Neural cell (in vitro differentiated cells): ENCODE data around the gene UQCRC1. TPM values are rescaled to one million over a fixed set of nuclear protein-coding genes. Genes with fewer than 3 reads are reported as not detected.

ENCODE experiments used
- H2AFZ ChIP-seq: fragments of 200-600, 300-800 bp; sonication (generic), shearing (Covaris generic); 2 replicates; pipeline ENCODE4 v1.6.0; 2014; ENCODE audit warnings: low read depth, mild to moderate bottlenecking, antibody characterized with exemption, low read length, moderate library complexity
- H3F3A ChIP-seq: fragments of 200-600 bp; shearing (Covaris generic); 2 replicates; pipeline ENCODE4 v1.6.1; 2016; ENCODE audit warnings: mild to moderate bottlenecking, moderate library complexity, mixed read lengths, antibody characterized with exemption, low read length; ENCODE audit not compliant: insufficient read depth, poor library complexity, severe bottlenecking
- H3K27ac ChIP-seq: fragments of 200-600, 300-800 bp; sonication (generic), shearing (Covaris generic); 2 replicates; pipeline ENCODE4 v1.5.1; 2014; ENCODE audit warnings: mild to moderate bottlenecking, low read length, moderate library complexity
- H3K27me3 ChIP-seq: fragments of 300-800, 200-600 bp; sonication (generic), shearing (Covaris generic); 2 replicates; pipeline ENCODE4 v1.6.0; 2014; ENCODE audit warnings: mild to moderate bottlenecking, low read depth, low read length, moderate library complexity; ENCODE audit not compliant: insufficient read depth
- H3K36me3 ChIP-seq: fragments of 300-800, 200-600 bp; sonication (generic), shearing (Covaris generic); 2 replicates; pipeline ENCODE4 v1.5.1; 2014; ENCODE audit warnings: mild to moderate bottlenecking, antibody characterized with exemption, low read length, moderate library complexity; ENCODE audit not compliant: insufficient read depth
- H3K4me2 ChIP-seq: fragments of 300-800, 200-600 bp; sonication (generic), shearing (Covaris generic); 2 replicates; pipeline ENCODE4 v1.6.0; 2014; ENCODE audit warnings: mild to moderate bottlenecking, low read length
- H3K4me3 ChIP-seq: fragments of 300-800, 200-600 bp; sonication (generic), shearing (Covaris generic); 2 replicates; pipeline ENCODE4 v1.5.1; 2014; ENCODE audit warnings: mild to moderate bottlenecking, low read length, moderate library complexity
- H3K79me2 ChIP-seq: fragments of 200-600 bp; shearing (Covaris generic); replicated peaks from 2 replicates; pipeline ENCODE4 v1.6.0; 2014; ENCODE audit warnings: mild to moderate bottlenecking, low read length, moderate library complexity; ENCODE audit not compliant: insufficient read depth
- H3K9ac ChIP-seq: fragments of 300-800, 200-600 bp; sonication (generic), shearing (Covaris generic); 2 replicates; pipeline ENCODE4 v1.6.1; 2016; ENCODE audit warnings: mild to moderate bottlenecking, low read length, mixed read lengths
- H3K9me2 ChIP-seq: fragments of 200-600 bp; shearing (Covaris generic); 2 replicates; pipeline ENCODE4 v1.6.1; 2016; ENCODE audit warnings: mild to moderate bottlenecking, low read length, mixed read lengths; ENCODE audit not compliant: insufficient read depth
- H3K9me3 ChIP-seq: fragments of 200-600, 300-800 bp; sonication (generic), shearing (Covaris generic); 2 replicates; pipeline ENCODE4 v1.6.1; 2016; ENCODE audit warnings: mild to moderate bottlenecking, mixed run types, low read length, moderate library complexity, mixed read lengths
- H4K20me1 ChIP-seq: fragments of 200-600 bp; shearing (Covaris generic); 2 replicates; pipeline ENCODE4 v1.6.1; 2016; ENCODE audit warnings: mild to moderate bottlenecking, mixed run types; ENCODE audit not compliant: insufficient read depth
- CTCF ChIP-seq: fragments of 450-650 bp; IDR thresholded peaks from 2 replicates; pipeline ENCODE4 v1.5.1; 2014; ENCODE audit warnings: antibody characterized with exemption, mild to moderate bottlenecking, moderate library complexity; ENCODE audit not compliant: poor library complexity, severe bottlenecking
- EP300 ChIP-seq: fragments of 450-650 bp; conservative IDR thresholded peaks from 2 replicates; pipeline ENCODE4 v1.6.1; 2014; ENCODE audit warnings: antibody characterized with exemption, mild to moderate bottlenecking, moderate library complexity; ENCODE audit not compliant: poor library complexity, severe bottlenecking
- EZH2 ChIP-seq: fragments of 200-600, 300-800 bp; shearing (Covaris generic), sonication (generic); IDR thresholded peaks from 2 replicates; pipeline ENCODE4 v1.6.1; 2014; ENCODE audit warnings: antibody characterized with exemption, low read length, borderline replicate concordance, mild to moderate bottlenecking; ENCODE audit not compliant: insufficient read depth, poor library complexity, severe bottlenecking
- MXI1 ChIP-seq: fragments of 450-650 bp; conservative IDR thresholded peaks from 2 replicates; pipeline ENCODE4 v1.6.1; 2014; ENCODE audit warnings: antibody characterized with exemption, mild to moderate bottlenecking; ENCODE audit not compliant: poor library complexity, severe bottlenecking
- POLR2AphosphoS5 ChIP-seq: IDR thresholded peaks from 2 replicates; pipeline ENCODE4 v1.6.1; 2012
- RAD21 ChIP-seq: fragments of 450-650 bp; conservative IDR thresholded peaks from 2 replicates; pipeline ENCODE4 v1.6.1; 2014; ENCODE audit warnings: antibody characterized with exemption, mild to moderate bottlenecking, moderate library complexity
- REST ChIP-seq: IDR thresholded peaks from 2 replicates; pipeline ENCODE4 v1.6.1; 2012; ENCODE audit warnings: borderline replicate concordance
- SMC3 ChIP-seq: fragments of 450-650 bp; conservative IDR thresholded peaks from 2 replicates; pipeline ENCODE4 v1.6.1; 2014; ENCODE audit warnings: antibody characterized with exemption, mild to moderate bottlenecking, moderate library complexity; ENCODE audit not compliant: poor library complexity
- TAF1 ChIP-seq: IDR thresholded peaks from 2 replicates; pipeline ENCODE4 v1.6.1; 2012; ENCODE audit warnings: low read depth
- polyA plus RNA-seq: library from polyadenylated mRNA; depleted of rRNA; stranded (reverse); fragments of >200 nt; gene quantifications from 2 replicates; pipeline ENCODE4 v1.2.3, GENCODE V29; 2014

The UQCRC1 gene
- polyA plus RNA-seq, 1 donor from 2014 or later: 333 TPM

GRCh38 chr3:48629894-48630293 is 20.4 kb upstream of the UQCRC1 start:
- H4K20me1 ChIP-seq: no peaks in the 10 kb centered on the region
- H3K79me2 ChIP-seq: no peaks in the 10 kb centered on the region
- TF ChIP-seq RAD21: no peak
- no peak for TF ChIP-seq CTCF
- no peak for TF ChIP-seq EZH2
- TF ChIP-seq TAF1: no peak
- TF ChIP-seq MXI1: no peak
- no peak for TF ChIP-seq SMC3
- no peak for TF ChIP-seq EP300
- no peak for TF ChIP-seq REST
- no peak for TF ChIP-seq POLR2AphosphoS5
- H2AFZ ChIP-seq: no peak overlapping the region
- no peaks in the 10 kb centered on the region for H3K9me3 ChIP-seq
- no peak overlapping the region for H3K4me2 ChIP-seq
- H3K27me3 ChIP-seq: no peaks in the 10 kb centered on the region
- H3K4me3 ChIP-seq: no peak overlapping the region
- no peak overlapping the region for H3K9ac ChIP-seq
- no peaks in the 10 kb centered on the region for H3K36me3 ChIP-seq
- H3F3A ChIP-seq: no peaks in the 10 kb centered on the region
- no peak overlapping the region for H3K27ac ChIP-seq
- H3K9me2 ChIP-seq: no peaks in the 10 kb centered on the region

GRCh38 chr3:48628277-48629017 is 19.0 kb upstream of the UQCRC1 start:
- Histone ChIP-seq H3K79me2 (no peaks in the 10 kb centered on the region), H3K4me2 (no peak overlapping the region), H2AFZ (no peak overlapping the region), H3K9ac (no peak overlapping the region), H3K27ac (no peak overlapping the region), H3F3A (no peaks in the 10 kb centered on the region), H3K36me3 (no peaks in the 10 kb centered on the region), H3K9me3 (no peaks in the 10 kb centered on the region), H4K20me1 (no peaks in the 10 kb centered on the region), H3K4me3 (no peak overlapping the region), H3K9me2 (no peaks in the 10 kb centered on the region), H3K27me3 (no peaks in the 10 kb centered on the region)
- TF ChIP-seq EP300 (no peak), POLR2AphosphoS5 (no peak), CTCF (no peak), EZH2 (no peak), SMC3 (no peak), MXI1 (no peak), REST (no peak), RAD21 (no peak), TAF1 (no peak)
